ENCODE results near the gene PDXDC1.
"Not testable (repeated sequence)": the region's sequence is repeated elsewhere in the genome, so short reads cannot be mapped to it uniquely, and the experiment has no call there.

Gene PDXDC1

DNA sequence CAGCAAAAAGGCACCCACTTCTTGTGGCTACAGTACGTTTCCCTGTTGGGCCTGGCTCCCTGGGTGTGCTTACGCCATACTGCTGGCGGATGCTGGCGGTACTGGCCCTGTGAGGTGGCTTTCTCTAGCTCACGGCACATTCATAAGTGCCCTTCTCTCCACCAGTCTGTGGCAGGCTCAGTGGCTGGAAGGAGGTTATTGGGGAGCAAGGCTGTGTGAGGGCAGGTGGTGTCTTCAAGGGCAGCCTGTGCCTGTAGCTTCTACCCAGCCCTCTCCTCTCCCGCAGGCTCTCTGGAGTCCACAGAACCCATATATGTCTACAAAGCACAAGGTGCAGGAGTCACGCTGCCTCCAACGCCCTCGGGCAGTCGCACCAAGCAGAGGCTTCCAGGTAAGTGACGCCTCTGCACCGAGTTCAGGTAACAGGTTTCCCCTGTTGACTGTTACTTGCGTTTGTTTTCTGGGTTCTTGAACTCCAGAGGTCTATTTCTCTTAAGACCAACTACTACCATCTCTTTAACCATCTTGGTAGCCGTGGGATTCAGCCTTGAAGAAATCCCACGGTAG, 60.4 kb downstream of the PDXDC1 start:
- Histone ChIP-seq H3K9ac (ENCODE audit: insufficient read length) (no peak overlapping the region), H3K36me3 (ENCODE audit: insufficient read depth, low read length) (peaks cover 91% of the 10 kb centered on the region), H3K4me3 (no peak overlapping the region), H3K9me3 (ENCODE audit: low read depth, low read length) (no peaks in the 10 kb centered on the region), H3K27ac (no peak overlapping the region)
- TF ChIP-seq FOXP2 (optimal IDR thresholded peaks at IDR 0.05; ENCODE audit: control extremely low read depth, extremely low read length, insufficient read depth): no peak
- TF ChIP-seq EZH2 (IDR thresholded peaks at IDR 0.05): no peak
- no peak for TF ChIP-seq POLR2AphosphoS5 (IDR thresholded peaks at IDR 0.05; ENCODE audit: borderline replicate concordance, low read depth, low read length)
- DNase-seq (ENCODE audit: low read depth, low spot score): no peak

DNA sequence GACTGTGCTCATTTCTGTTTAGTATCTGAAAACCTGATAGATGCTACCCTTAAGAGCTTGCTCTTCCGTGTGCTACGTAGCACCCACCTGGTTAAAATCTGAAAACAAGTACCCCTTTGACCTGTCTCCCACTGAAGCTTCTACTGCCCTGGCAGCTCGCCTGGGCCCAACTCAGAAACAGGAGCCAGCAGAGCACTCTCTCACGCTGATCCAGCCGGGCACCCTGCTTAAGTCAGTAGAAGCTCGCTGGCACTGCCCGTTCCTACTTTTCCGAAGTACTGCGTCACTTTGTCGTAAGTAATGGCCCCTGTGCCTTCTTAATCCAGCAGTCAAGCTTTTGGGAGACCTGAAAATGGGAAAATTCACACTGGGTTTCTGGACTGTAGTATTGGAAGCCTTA, 62.2 kb downstream of the PDXDC1 start:
- DNase-seq (ENCODE audit: low read depth, low spot score): no peak
- TF ChIP-seq FOXP2 (optimal IDR thresholded peaks at IDR 0.05; ENCODE audit: control extremely low read depth, extremely low read length, insufficient read depth): no peak
- no peak for TF ChIP-seq POLR2AphosphoS5 (IDR thresholded peaks at IDR 0.05; ENCODE audit: borderline replicate concordance, low read depth, low read length)
- no peak for TF ChIP-seq EZH2 (IDR thresholded peaks at IDR 0.05)
- H3K27ac ChIP-seq: no peak overlapping the region
- H3K9ac ChIP-seq (ENCODE audit: insufficient read length): no peak overlapping the region
- H3K36me3 ChIP-seq (ENCODE audit: insufficient read depth, low read length): peaks cover 84% of the 10 kb centered on the region
- no peak overlapping the region for H3K4me3 ChIP-seq
- H3K9me3 ChIP-seq (ENCODE audit: low read depth, low read length): no peaks in the 10 kb centered on the region

DNA sequence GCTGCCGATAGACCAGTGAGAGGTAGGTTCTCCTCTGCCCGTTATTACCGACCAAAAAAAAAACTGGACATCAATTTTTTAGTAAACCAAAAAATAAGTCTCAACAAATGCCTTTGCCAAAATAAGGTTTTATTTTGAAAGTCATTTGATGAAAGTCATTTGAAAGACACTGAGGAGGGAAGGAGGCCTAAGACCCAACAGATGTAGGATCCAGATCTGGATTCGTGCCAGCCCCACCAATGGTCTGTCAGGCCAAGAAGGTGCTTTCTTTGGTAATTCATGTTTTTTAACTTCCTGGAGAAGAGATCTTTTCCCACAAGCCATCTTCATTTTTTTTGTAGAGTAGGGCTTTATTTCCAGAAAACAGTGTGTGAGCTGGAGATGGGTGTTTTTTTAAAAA, 62.9 kb downstream of the PDXDC1 start:
- Histone ChIP-seq H3K9ac (ENCODE audit: insufficient read length) (no peak overlapping the region), H3K9me3 (ENCODE audit: low read depth, low read length) (no peaks in the 10 kb centered on the region), H3K36me3 (ENCODE audit: insufficient read depth, low read length) (peaks cover 76% of the 10 kb centered on the region), H3K27ac (no peak overlapping the region), H3K4me3 (no peak overlapping the region)
- no peak for TF ChIP-seq EZH2 (IDR thresholded peaks at IDR 0.05)
- no peak for TF ChIP-seq POLR2AphosphoS5 (IDR thresholded peaks at IDR 0.05; ENCODE audit: borderline replicate concordance, low read depth, low read length)
- TF ChIP-seq FOXP2 (optimal IDR thresholded peaks at IDR 0.05; ENCODE audit: control extremely low read depth, extremely low read length, insufficient read depth): no peak
- DNase-seq (ENCODE audit: low read depth, low spot score): no peak

DNA sequence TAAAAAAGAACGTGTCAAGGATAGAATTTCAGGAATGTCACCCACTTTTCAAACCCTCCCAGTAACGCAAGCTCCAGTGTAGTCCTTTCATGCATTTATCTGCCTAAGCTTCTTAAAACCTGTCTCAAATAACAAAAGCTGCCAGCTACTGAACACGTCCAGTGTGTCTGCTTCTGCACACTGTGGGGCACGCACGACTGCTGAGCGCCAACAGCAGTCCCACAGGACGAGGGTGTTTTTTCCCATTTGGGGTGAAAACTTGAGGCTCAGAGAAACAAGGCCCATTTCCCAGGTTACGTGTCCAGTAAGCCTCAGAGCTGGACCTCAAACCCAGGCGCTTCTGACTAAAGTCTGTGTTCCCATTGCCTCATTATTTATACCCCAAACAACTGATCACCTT, 63.9 kb downstream of the PDXDC1 start:
- no peak overlapping the region for H3K9ac ChIP-seq (ENCODE audit: insufficient read length)
- no peaks in the 10 kb centered on the region for H3K9me3 ChIP-seq (ENCODE audit: low read depth, low read length)
- DNase-seq (ENCODE audit: low read depth, low spot score): no peak
- TF ChIP-seq POLR2AphosphoS5 (IDR thresholded peaks at IDR 0.05; ENCODE audit: borderline replicate concordance, low read depth, low read length): no peak
- no peak for TF ChIP-seq FOXP2 (optimal IDR thresholded peaks at IDR 0.05; ENCODE audit: control extremely low read depth, extremely low read length, insufficient read depth)
- TF ChIP-seq EZH2 (IDR thresholded peaks at IDR 0.05): no peak
- H3K27ac ChIP-seq: no peak overlapping the region
- peaks cover 69% of the 10 kb centered on the region for H3K36me3 ChIP-seq (ENCODE audit: insufficient read depth, low read length)
- H3K4me3 ChIP-seq: no peak overlapping the region

DNA sequence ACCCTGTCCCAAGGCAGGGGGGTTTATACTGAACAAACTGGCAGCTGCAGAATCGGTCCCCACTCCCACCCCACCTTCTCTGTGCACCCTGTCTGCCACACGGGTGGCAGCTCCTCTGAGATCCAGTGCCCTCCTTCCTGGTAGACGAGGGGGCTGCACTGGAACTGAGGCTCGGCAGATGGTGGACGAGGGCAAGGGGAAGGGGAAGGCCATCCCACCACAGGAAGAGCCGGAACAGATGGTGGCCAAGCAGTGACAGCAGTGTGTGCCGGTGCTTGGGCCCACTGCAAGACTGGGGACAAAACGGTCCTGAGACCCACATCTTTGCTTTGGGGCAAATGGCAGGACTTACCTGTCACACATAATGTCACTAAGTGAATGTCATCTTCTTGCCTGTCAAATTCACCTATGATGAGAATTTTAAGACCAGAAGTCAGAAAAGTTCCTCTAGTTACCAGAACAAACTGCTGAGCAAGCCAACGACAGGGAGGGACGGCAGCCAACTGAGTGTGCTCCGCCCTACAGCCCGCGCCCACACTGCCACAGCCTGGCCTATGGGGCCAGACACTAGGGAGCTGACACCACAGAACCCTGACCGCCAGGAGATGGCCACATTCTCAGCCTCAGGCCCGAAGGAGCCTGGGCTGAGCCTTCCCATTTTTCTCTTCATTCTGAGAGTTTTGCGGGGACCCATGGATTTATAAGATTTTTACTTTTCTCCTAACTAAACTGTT, 66.6 kb downstream of the PDXDC1 start:
- TF ChIP-seq POLR2AphosphoS5 (IDR thresholded peaks at IDR 0.05; ENCODE audit: borderline replicate concordance, low read depth, low read length) (no peak), FOXP2 (optimal IDR thresholded peaks at IDR 0.05; ENCODE audit: control extremely low read depth, extremely low read length, insufficient read depth) (no peak), EZH2 (IDR thresholded peaks at IDR 0.05) (no peak)
- DNase-seq (ENCODE audit: low read depth, low spot score): no peak
- Histone ChIP-seq H3K9ac (ENCODE audit: insufficient read length) (no peak overlapping the region), H3K9me3 (ENCODE audit: low read depth, low read length) (no peaks in the 10 kb centered on the region), H3K36me3 (ENCODE audit: insufficient read depth, low read length) (peaks cover 42% of the 10 kb centered on the region), H3K27ac (0 out of 2 replicates have a peak overlapping the region, but pooled peaks have one; percentile 46), H3K4me3 (no peak overlapping the region)

DNA sequence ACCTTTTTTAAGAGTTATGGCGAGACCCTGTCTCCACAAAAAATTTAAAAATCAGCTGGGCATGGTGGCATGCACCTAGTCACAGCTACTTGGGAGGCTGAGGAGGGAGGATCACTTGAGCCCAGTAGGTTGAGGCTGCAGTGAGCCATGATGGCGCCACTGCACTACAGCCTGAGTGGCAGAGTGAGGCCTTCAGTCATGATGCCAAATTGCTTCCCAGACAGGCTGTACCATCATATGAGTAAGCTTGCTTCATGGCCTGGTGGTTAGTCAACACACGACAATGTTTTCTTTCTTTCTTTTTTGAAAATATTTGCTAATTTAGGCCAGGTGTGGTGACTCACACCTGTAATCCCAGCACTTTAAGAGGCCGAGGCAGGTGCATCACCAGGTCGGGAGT, 68.5 kb downstream of the PDXDC1 start:
- DNase-seq (ENCODE audit: low read depth, low spot score): no peak
- no peak overlapping the region for H3K4me3 ChIP-seq
- H3K27ac ChIP-seq: no peak overlapping the region
- TF ChIP-seq POLR2AphosphoS5 (IDR thresholded peaks at IDR 0.05; ENCODE audit: borderline replicate concordance, low read depth, low read length) (no peak), FOXP2 (optimal IDR thresholded peaks at IDR 0.05; ENCODE audit: control extremely low read depth, extremely low read length, insufficient read depth) (no peak), EZH2 (IDR thresholded peaks at IDR 0.05) (no peak)
- H3K36me3 ChIP-seq (ENCODE audit: insufficient read depth, low read length): peaks cover 30% of the 10 kb centered on the region
- no peaks in the 10 kb centered on the region for H3K9me3 ChIP-seq (ENCODE audit: low read depth, low read length)
- no peak overlapping the region for H3K9ac ChIP-seq (ENCODE audit: insufficient read length)

DNA sequence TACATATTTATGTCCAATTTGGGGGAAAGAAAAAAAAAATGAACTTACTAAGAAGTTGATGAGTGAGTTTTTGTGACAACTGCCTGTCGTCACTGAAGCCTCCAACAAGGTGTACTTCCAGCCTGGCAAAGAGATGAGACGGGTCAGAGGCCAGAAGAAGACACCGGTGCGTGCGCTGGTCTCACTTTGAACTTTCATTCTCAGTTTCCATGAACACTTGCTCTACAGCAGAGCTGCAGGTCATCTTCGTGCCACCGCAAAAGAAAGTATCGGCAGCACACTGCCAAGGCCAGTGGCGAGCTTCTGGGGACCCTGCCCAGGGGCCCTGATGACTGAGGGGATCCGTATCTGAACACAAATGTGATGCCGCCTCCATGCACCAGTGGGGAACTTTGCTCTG, 69.5 kb downstream of the PDXDC1 start:
- Histone ChIP-seq H3K36me3 (ENCODE audit: insufficient read depth, low read length) (peaks cover 20% of the 10 kb centered on the region), H3K9ac (ENCODE audit: insufficient read length) (no peak overlapping the region), H3K4me3 (no peak overlapping the region), H3K27ac (no peak overlapping the region), H3K9me3 (ENCODE audit: low read depth, low read length) (no peaks in the 10 kb centered on the region)
- TF ChIP-seq POLR2AphosphoS5 (IDR thresholded peaks at IDR 0.05; ENCODE audit: borderline replicate concordance, low read depth, low read length) (no peak), EZH2 (IDR thresholded peaks at IDR 0.05) (no peak), FOXP2 (optimal IDR thresholded peaks at IDR 0.05; ENCODE audit: control extremely low read depth, extremely low read length, insufficient read depth) (no peak)
- DNase-seq (ENCODE audit: low read depth, low spot score): no peak

DNA sequence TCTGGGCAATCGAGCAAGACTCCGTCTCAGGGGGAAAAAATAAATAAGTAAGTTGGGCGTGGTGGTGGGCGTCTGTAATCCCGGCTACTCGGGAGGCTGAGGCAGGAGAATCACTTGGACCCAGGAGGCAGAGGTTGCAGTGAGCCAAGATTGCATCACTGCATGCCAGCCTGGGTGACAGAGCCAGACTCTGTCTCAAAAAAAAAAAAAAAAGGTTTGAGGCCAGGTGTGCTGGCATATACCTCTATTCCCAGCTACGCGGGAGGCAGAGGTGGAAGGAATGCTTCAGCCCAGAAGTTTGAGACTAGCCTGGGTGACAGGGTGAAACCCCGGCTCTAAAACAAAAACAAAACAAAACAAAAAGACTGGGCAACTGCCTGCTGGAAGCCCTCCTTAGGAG, 70.4 kb downstream of the PDXDC1 start:
- not testable (repeated sequence) for DNase-seq (ENCODE audit: low read depth, low spot score); H3K9ac ChIP-seq (ENCODE audit: insufficient read length); H3K27ac ChIP-seq; H3K9me3 ChIP-seq (ENCODE audit: low read depth, low read length); H3K4me3 ChIP-seq
- H3K36me3 ChIP-seq (ENCODE audit: insufficient read depth, low read length): peaks cover 10% of the 10 kb centered on the region; the same call in 1 of the 2 replicates

All from SK-N-MC (cell line).